Activated T-cell treated with anti-CD3 and anti-CD28 coated beads, Interleukin-2, amount 50 U/mL, for 72 hours (primary cell): ENCODE measurements around the gene TRAF1. TPM values are rescaled to one million over a fixed set of nuclear protein-coding genes. Genes with fewer than 3 reads are reported as not detected.
"Not testable (repeated sequence)": the region's sequence is repeated elsewhere in the genome, so short reads cannot be mapped to it uniquely, and the experiment has no call there.

Experiments
- ATAC-seq, 2 donors: fragments of 150-1000 bp; cut with Tn5 transposase; replicated peaks in 1 of 2; 2 replicates each; pipeline ENCODE4 v1.10.0; 2021; ENCODE audit warnings: moderate library complexity in 2 of 2, mild to moderate bottlenecking in 1 of 2
- DNase-seq, 2 donors: peaks; one replicate each; pipeline ENCODE4 v3.0.0; 2021 to 2022; ENCODE audit warnings: mixed read lengths in 1 of 2
- H3K27ac Mint-ChIP-seq: one replicate; pipeline ENCODE4 v1.8.0; 2022; ENCODE audit warnings: mild to moderate bottlenecking, moderate library complexity, mixed read lengths
- H3K27me3 Mint-ChIP-seq: one replicate; pipeline ENCODE4 v1.8.0; 2022; ENCODE audit warnings: low read depth, mixed read lengths
- H3K36me3 Mint-ChIP-seq, 2 donors: one replicate each; pipeline ENCODE4 v1.8.0; 2022; ENCODE audit warnings: mixed read lengths in 2 of 2, mild to moderate bottlenecking in 1 of 2; ENCODE audit not compliant: insufficient read depth in 2 of 2
- H3K4me1 Mint-ChIP-seq: one replicate; pipeline ENCODE4 v1.8.0; 2022; ENCODE audit warnings: low read depth, mixed read lengths
- H3K4me3 Mint-ChIP-seq, 2 donors: one replicate each; pipeline ENCODE4 v1.8.0; 2022; ENCODE audit warnings: mild to moderate bottlenecking in 2 of 2, mixed read lengths in 2 of 2, moderate library complexity in 2 of 2
- H3K9me3 Mint-ChIP-seq, 2 donors: one replicate each; pipeline ENCODE4 v1.8.0; 2022; ENCODE audit warnings: mixed read lengths in 2 of 2
- total RNA-seq, 2 donors: library from RNA; stranded (reverse); gene quantifications; one replicate each; pipeline ENCODE4 v1.2.3, GENCODE V29; 2022

The TRAF1 gene
- total RNA-seq: 100 to 1,000 TPM in 1 of 2 donors, 10 to 100 TPM in 1; 91.6 to 101 TPM

GRCh38 chr9:120926397-120926928 lies at the start of gene TRAF1:
TRAF1 (minus strand) TSS chr9:120926796; CDS start chr9:120926075, 721 bp downstream.
- peaks cover 84% of the 10 kb centered on the region for H3K4me1 Mint-ChIP-seq

GRCh38 chr9:120974921-120975320 lies 48.3 kb upstream of the TRAF1 start:
- H3K4me3 Mint-ChIP-seq: no peak overlapping the region
- H3K27me3 Mint-ChIP-seq: no peaks in the 10 kb centered on the region
- ATAC-seq (peak in 1 of 2 donors; percentile 44), DNase-seq (no peak)
- H3K9me3 Mint-ChIP-seq: no peaks in the 10 kb centered on the region
- no peaks in the 10 kb centered on the region for H3K36me3 Mint-ChIP-seq
- H3K27ac Mint-ChIP-seq: peak overlapping the region; percentile 18
- peaks cover 26% of the 10 kb centered on the region for H3K4me1 Mint-ChIP-seq

More at GRCh38 chr9:120926397-120926928, at the start of gene TRAF1:
- no peaks in the 10 kb centered on the region for H3K9me3 Mint-ChIP-seq
- H3K36me3 Mint-ChIP-seq: peaks cover 33 to 46% of the 10 kb centered on the region in 2 donors
- ATAC-seq (peak; percentile 40 to 47), DNase-seq (peak; percentile 55)
- no peaks in the 10 kb centered on the region for H3K27me3 Mint-ChIP-seq
- peak within 1 kb of the TSS; percentile 85 to 90 for H3K4me3 Mint-ChIP-seq
- peak within 1 kb of the TSS; percentile 92 for H3K27ac Mint-ChIP-seq

DNA sequence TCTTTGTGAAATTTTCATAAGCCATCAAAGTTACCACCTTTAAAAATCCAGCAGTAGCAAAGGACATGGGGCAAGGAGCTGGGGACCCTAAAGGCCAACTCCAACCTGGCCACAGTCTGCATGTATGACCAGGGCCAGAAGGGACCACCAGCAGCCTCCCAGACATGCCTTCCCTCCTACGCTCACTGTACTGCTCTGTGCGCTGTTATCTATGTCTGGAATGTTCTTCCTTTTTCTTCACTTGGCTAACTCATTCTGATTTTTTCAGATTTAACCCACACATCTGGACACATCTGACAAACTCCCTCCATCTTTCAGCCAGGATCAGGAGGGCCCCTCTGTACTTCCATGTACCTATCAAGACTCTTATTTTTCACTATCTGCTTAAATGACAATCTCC lies 47.6 kb upstream of the TRAF1 start:
- Mint-ChIP-seq H3K4me3 (no peak overlapping the region), H3K4me1 (peaks cover 26% of the 10 kb centered on the region), H3K27me3 (no peaks in the 10 kb centered on the region), H3K27ac (no peak overlapping the region), H3K36me3 (no peaks in the 10 kb centered on the region), H3K9me3 (no peaks in the 10 kb centered on the region)
- no peak for ATAC-seq
- DNase-seq: no peak

DNA sequence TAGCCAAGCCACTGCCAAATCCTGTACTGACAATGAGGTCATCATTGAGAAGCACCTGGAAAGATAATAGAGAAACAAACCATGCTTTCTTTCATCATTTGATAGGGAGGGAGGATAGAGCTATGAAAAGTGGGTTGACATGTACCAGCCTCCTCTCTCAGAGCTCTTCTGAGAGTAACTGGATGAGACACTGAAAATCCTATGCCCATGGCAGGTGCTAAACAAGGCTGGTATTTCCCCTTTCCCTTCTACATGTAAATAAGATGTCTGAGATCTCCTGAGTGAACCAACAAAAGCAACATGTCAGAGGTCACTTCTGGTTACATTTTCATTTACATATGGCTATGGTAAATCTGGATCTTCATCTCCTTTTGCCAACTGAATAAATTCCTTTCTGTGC lies 45.3 kb upstream of the TRAF1 start:
- H3K27ac Mint-ChIP-seq: no peak overlapping the region
- H3K4me3 Mint-ChIP-seq: no peak overlapping the region
- ATAC-seq (no peak), DNase-seq (no peak)
- no peaks in the 10 kb centered on the region for H3K36me3 Mint-ChIP-seq
- H3K9me3 Mint-ChIP-seq: no peaks in the 10 kb centered on the region
- H3K27me3 Mint-ChIP-seq: no peaks in the 10 kb centered on the region
- peaks cover 26% of the 10 kb centered on the region for H3K4me1 Mint-ChIP-seq

DNA sequence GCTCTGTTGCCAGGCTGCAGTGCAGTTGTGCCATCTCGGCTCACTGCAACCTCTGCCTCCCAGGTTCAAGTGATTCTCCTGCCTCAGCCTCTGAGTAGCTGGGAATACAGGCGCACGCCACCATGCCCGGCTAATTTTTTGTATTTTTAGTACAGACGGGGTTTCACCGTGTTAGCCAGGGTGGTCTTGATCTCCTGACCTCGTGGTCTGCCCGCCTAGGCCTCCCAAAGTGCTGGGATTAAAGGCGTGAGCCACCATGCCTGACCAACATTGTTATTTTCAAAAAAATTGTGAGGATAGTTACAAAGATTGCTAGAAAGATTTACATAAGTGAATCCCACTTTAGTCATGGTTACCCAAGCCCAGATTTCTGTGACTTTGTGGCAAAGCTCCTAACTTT lies 44.9 kb upstream of the TRAF1 start:
- not testable (repeated sequence) for DNase-seq, H3K4me3 Mint-ChIP-seq, H3K36me3 Mint-ChIP-seq, H3K27ac Mint-ChIP-seq, ATAC-seq, H3K27me3 Mint-ChIP-seq, H3K9me3 Mint-ChIP-seq
- peaks cover 26% of the 10 kb centered on the region for H3K4me1 Mint-ChIP-seq

- ATAC-seq: no peak
- H3K36me3 Mint-ChIP-seq: no peaks in the 10 kb centered on the region
- no peak for DNase-seq
- H3K27ac Mint-ChIP-seq: no peak overlapping the region
- no peaks in the 10 kb centered on the region for H3K27me3 Mint-ChIP-seq
- H3K9me3 Mint-ChIP-seq: no peaks in the 10 kb centered on the region
- no peak overlapping the region for H3K4me3 Mint-ChIP-seq
- peaks cover 23% of the 10 kb centered on the region for H3K4me1 Mint-ChIP-seq
Observed at GRCh38 chr9:120970244-120970643, 43.6 kb upstream of the TRAF1 start.

DNA sequence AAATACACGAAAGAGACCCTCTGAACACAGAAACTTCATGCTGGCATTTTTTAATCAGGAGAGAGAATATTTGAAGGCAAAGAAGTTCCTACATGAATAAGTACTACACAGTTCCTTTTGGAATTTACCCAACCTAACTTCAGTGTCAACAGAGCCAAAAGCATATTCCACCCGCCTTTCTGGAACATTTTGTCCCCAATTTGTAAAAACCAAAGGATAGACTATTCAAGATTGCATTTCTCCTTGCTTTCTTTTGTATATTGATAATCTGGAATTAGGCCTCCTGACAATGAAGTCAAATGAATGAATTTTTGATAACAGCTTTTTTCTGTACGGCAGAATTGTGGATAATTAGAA lies 39.4 kb upstream of the TRAF1 start:
- DNase-seq (no peak), ATAC-seq (no peak)
- Mint-ChIP-seq H3K4me3 (no peak overlapping the region), H3K27me3 (no peaks in the 10 kb centered on the region), H3K36me3 (no peaks in the 10 kb centered on the region), H3K4me1 (no peaks in the 10 kb centered on the region), H3K9me3 (no peaks in the 10 kb centered on the region), H3K27ac (no peak overlapping the region)

- no peaks in the 10 kb centered on the region for H3K4me1 Mint-ChIP-seq
- no peaks in the 10 kb centered on the region for H3K27me3 Mint-ChIP-seq
- H3K36me3 Mint-ChIP-seq: no peaks in the 10 kb centered on the region
- DNase-seq: no peak
- H3K27ac Mint-ChIP-seq: no peak overlapping the region
- no peak overlapping the region for H3K4me3 Mint-ChIP-seq
- no peaks in the 10 kb centered on the region for H3K9me3 Mint-ChIP-seq
- no peak for ATAC-seq
Observed at GRCh38 chr9:120965344-120966012, 38.9 kb upstream of the TRAF1 start.

DNA sequence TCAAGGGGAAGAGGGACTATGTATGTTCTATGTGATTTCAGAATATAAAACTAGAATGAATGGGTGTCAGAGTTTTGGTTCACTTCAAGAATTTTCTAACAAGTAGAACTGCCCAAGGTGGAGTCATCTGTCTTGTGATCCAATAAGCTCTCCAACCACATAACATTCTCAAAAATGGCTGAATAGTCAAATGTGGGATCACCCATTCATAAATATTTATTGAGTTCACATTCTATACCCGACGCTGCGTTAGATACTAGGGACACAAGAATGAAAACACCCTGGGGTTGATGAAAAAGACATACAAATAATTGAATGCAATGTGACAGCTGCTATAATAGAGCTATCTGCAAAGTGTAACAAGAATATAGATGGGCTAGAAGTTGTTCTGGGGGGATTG lies 35.3 kb upstream of the TRAF1 start:
- ATAC-seq (no peak), DNase-seq (no peak)
- no peaks in the 10 kb centered on the region for H3K4me1 Mint-ChIP-seq
- H3K9me3 Mint-ChIP-seq: no peaks in the 10 kb centered on the region
- no peak overlapping the region for H3K4me3 Mint-ChIP-seq
- no peaks in the 10 kb centered on the region for H3K27me3 Mint-ChIP-seq
- H3K27ac Mint-ChIP-seq: no peak overlapping the region
- H3K36me3 Mint-ChIP-seq: no peaks in the 10 kb centered on the region

- Mint-ChIP-seq H3K4me1 (no peaks in the 10 kb centered on the region), H3K36me3 (no peaks in the 10 kb centered on the region), H3K27ac (no peak overlapping the region), H3K9me3 (no peaks in the 10 kb centered on the region), H3K4me3 (no peak overlapping the region), H3K27me3 (no peaks in the 10 kb centered on the region)
- no peak for ATAC-seq
- no peak for DNase-seq
Observed at GRCh38 chr9:120960001-120960400, 33.4 kb upstream of the TRAF1 start.

GRCh38 chr9:120956862-120957261 lies 30.3 kb upstream of the TRAF1 start:
- H3K9me3 Mint-ChIP-seq: no peaks in the 10 kb centered on the region
- no peak for ATAC-seq
- no peak overlapping the region for H3K27ac Mint-ChIP-seq
- no peak overlapping the region for H3K4me3 Mint-ChIP-seq
- no peaks in the 10 kb centered on the region for H3K27me3 Mint-ChIP-seq
- H3K36me3 Mint-ChIP-seq: no peaks in the 10 kb centered on the region
- DNase-seq: no peak
- no peaks in the 10 kb centered on the region for H3K4me1 Mint-ChIP-seq

GRCh38 chr9:120951960-120952618 lies 25.5 kb upstream of the TRAF1 start:
- no peak for ATAC-seq
- no peaks in the 10 kb centered on the region for H3K36me3 Mint-ChIP-seq
- no peak overlapping the region for H3K4me3 Mint-ChIP-seq
- H3K27ac Mint-ChIP-seq: no peak overlapping the region
- H3K9me3 Mint-ChIP-seq: no peaks in the 10 kb centered on the region
- no peaks in the 10 kb centered on the region for H3K4me1 Mint-ChIP-seq
- no peaks in the 10 kb centered on the region for H3K27me3 Mint-ChIP-seq
- DNase-seq: no peak

GRCh38 chr9:120950421-120951388 lies 24.1 kb upstream of the TRAF1 start:
- no peaks in the 10 kb centered on the region for H3K36me3 Mint-ChIP-seq
- H3K9me3 Mint-ChIP-seq: no peaks in the 10 kb centered on the region
- H3K4me3 Mint-ChIP-seq: no peak overlapping the region
- H3K4me1 Mint-ChIP-seq: no peaks in the 10 kb centered on the region
- no peak overlapping the region for H3K27ac Mint-ChIP-seq
- no peak for DNase-seq
- no peaks in the 10 kb centered on the region for H3K27me3 Mint-ChIP-seq
- ATAC-seq: no peak
